GM15510 (cell line): ENCODE results near the gene KLHL30.

Experiments
- POLR2A ChIP-seq: IDR thresholded peaks from 3 replicates; pipeline ENCODE4 v1.6.1; 2011; ENCODE audit warnings: borderline replicate concordance; ENCODE audit not compliant: insufficient read length; ENCODE audit errors: extremely low read depth

The KLHL30 gene

GRCh38 chr2:238106698-238107524, 31.6 kb upstream of the KLHL30 start:
- no peak for TF ChIP-seq POLR2A

DNA sequence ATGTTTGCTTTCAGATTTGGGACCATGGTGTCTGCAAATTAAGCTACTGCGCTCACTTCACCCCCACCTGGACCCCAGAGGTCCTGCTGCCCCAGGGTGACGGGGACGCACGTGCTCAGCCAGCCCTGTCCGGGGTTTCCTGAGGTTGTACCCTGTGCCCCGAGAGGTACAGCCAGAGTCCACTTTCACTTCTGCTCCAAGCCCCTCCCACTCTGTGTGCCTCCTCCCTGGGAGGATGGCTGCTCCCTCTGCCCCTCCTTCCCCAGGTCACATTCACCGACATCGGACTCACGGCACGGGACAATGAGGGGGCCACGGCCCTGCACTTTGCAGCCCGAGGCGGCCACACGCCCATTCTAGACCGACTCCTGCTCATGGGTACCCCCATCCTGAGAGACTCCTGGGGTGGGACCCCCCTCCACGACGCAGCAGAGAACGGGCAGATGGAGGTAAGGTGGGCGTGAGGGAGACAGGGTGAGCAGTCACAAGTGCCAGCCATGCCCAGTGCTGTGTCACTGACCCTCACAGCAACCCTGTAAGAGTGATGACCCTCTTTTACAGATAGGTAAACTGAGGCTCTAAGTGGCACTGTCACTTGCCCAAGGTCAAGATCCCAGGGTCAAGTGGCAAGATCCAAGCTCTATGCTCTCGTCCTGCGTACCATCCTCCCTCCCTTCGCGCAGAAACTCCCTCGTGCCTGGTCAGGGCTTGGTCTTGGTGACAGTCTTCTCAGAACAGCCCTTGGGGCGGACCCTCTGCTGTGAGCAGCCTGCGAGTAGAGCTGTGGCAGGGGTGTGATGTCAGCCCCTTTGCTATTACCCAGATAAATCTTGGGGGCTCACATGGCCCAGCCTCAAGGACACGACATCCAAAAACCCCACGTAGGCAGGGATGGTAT, 30.7 kb upstream of the KLHL30 start:
- TF ChIP-seq POLR2A, result peak; percentile 34

GRCh38 chr2:238108423-238109183, 29.9 kb upstream of the KLHL30 start:
- TF ChIP-seq POLR2A, result no peak

DNA sequence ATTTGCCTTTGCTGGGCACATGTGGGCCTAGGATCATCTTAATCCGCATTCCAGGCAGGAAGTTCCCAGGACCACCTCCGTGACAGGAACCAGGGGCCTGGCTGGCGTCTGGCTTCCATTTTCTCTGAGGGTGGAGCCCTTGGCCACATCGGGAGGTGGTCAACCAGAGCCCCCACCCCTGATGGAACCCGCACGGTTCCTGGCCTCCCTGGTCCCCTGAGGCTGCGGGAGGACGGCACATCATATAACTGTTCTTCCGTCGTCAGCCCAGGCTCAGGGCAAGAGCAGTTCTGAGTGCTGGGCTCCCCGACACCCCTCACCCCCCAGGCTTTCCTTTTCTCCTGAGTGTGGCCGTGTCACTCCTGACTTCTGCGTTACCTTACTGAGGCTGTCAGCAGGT, 24.9 kb upstream of the KLHL30 start:
- TF ChIP-seq POLR2A, result no peak

- TF ChIP-seq POLR2A, result no peak
These were observed 24.1 kb upstream of the KLHL30 start for GRCh38 chr2:238114331-238114841.

- TF ChIP-seq POLR2A, result no peak
These were observed 23.4 kb upstream of the KLHL30 start for GRCh38 chr2:238114851-238115660.

DNA sequence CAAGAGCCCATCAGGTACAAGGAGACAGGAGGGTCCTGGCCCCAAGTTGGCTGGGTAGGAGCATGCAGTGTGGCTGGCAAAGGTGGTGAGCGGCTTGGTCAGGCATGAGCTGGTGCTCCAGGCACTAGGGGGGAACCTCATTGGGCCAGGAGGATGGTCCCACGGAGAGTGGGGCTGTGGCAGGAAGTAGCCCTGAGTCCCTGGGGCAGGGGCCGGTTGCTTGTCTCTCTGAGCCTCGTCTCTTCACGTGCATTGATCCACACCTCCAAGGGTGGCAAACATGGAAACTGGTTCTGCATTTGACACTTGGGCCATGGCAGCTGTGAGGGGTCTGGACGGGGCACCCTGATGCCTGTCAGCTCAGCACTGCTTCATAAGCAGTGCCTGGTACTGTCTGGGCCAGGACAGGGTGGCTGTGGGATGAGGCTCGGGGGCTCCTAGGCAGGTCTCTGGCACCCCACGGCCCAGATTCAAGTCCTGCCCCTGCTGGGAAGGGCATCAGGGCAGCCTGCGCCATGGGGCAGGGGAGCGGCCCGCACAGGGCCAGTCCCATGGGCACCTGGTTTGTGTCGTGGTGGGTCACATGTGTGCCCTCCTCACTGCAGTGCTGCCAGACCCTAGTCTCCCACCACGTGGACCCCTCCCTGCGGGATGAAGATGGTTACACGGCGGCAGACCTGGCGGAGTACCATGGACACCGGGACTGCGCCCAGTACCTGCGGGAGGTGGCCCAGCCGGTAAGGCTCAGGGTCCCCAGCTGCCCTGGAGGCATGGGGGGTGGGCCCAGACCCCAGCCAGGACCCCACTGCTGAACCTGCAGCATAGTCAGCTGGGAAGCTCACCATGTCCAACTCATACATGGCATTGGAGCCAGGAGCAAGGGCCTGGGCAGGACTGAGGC, 21.9 kb upstream of the KLHL30 start:
- TF ChIP-seq POLR2A, result no peak

DNA sequence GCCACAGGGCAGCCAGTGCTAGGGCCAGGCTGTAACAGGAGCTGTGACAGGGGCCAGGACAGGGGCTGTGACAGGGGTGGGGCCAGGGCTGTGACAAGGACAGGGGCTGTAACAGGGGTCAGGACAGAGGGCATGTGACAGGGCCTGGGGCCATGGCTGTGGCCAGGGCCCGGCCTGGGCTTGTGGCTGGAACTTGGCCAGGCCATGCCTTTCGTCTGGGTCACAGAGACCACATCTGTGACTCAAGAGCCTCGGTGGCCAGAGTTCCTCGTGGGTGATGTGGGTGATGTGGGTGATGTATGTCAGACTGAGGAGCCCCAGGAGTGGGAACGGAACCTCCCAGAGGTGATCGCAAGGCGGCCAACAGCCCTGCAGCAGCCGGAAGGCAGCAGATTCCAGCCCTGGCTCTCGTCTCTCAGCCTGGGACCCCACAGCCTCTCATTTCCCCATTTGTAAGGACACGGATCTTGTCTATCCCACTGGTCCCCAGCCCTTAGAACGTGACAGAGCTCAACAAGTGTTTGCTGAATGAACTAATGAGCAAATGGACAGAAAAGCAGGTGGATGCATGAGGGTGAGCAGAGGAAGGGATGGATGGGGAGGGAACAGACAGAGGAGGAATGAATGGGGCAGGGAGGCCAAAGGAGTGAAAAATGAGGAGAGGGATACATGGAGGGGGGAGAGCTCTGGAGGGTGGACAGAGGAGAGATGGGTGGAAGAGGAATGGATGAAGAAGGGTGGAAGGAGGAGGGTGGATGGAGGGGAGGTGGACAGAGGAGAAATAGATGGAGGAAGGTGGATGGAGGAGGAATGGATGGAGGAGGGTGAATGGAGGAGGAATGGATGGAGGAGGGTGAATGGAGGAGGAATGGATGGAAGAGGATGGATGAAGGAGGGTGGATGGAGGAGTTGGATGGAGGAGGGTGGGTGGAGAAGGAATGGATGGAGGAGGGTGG, 21.0 kb upstream of the KLHL30 start:
- no peak for TF ChIP-seq POLR2A

GRCh38 chr2:238119756-238120462, 18.6 kb upstream of the KLHL30 start:
- TF ChIP-seq POLR2A, result no peak

- no peak for TF ChIP-seq POLR2A
These were observed 17.8 kb upstream of the KLHL30 start for GRCh38 chr2:238120463-238121298.
